ENCODE measurements around the gene AGAP3. TPM values are rescaled to one million over a fixed set of nuclear protein-coding genes. Genes with fewer than 3 reads are reported as not detected.
A peak's percentile ranks its signal among the peaks of the same experiment; 100 is the strongest.

The AGAP3 gene
- polyA plus RNA-seq, 1 of the 3 experiments (the other 2 are of a cell fraction) = 126 TPM

- no peak for TF ChIP-seq REST (IDR thresholded peaks at IDR 0.05; ENCODE audit: low read depth, low read length)
- TF ChIP-seq PBX3 (IDR thresholded peaks at IDR 0.05) = no peak
- no peak for TF ChIP-seq CTCF (IDR thresholded peaks at IDR 0.05)
- TF ChIP-seq FOXJ3 (CRISPR knock-in tag; IDR thresholded peaks at IDR 0.05) = no peak
- TF ChIP-seq TAF1 (IDR thresholded peaks at IDR 0.05; ENCODE audit: borderline replicate concordance, low read depth, low read length) = no peak
- no peak for TF ChIP-seq CHD2 (IDR thresholded peaks at IDR 0.05; ENCODE audit: low read length, partially characterized antibody)
- TF ChIP-seq NFIC (IDR thresholded peaks at IDR 0.05; ENCODE audit: borderline replicate concordance) = no peak
- TF ChIP-seq GABPA (IDR thresholded peaks at IDR 0.05; ENCODE audit: low read depth) = no peak
- TF ChIP-seq FOXM1 (IDR thresholded peaks at IDR 0.05; ENCODE audit: low read depth) = no peak
- TF ChIP-seq TCF12 (IDR thresholded peaks at IDR 0.05) = no peak
- no peak for TF ChIP-seq MXI1 (IDR thresholded peaks at IDR 0.05; ENCODE audit: low read depth, low read length)
- no peak for TF ChIP-seq RXRA (IDR thresholded peaks at IDR 0.05; ENCODE audit: borderline replicate concordance, low read depth)
- no peak for TF ChIP-seq SIN3A (IDR thresholded peaks at IDR 0.05; ENCODE audit: borderline replicate concordance, low read depth, low read length)
- TF ChIP-seq GATA2 (CRISPR knock-in tag; IDR thresholded peaks at IDR 0.05) = no peak
- TF ChIP-seq POLR2AphosphoS5 (IDR thresholded peaks at IDR 0.05; ENCODE audit: low read depth, low read length) = no peak
- Histone ChIP-seq H3F3A (replicated peaks; ENCODE audit: insufficient read depth) (peaks cover 16% of the 10 kb centered on the region), H3K9ac (peak overlapping the region; percentile 88; the same call in 1 of the 2 replicates), H4K20me1 (ENCODE audit: insufficient read depth) (peaks cover 67% of the 10 kb centered on the region), H3K27ac (ENCODE audit: low read depth in 2 of 2, low read length in 1 of 2) (peak overlapping the region; percentile 5 to 58; a peak in 2 of 4 replicates), H3K4me1 (ENCODE audit: control insufficient read depth in 1 of 2, insufficient read depth in 2 of 2, low read depth in 1 of 2, low read length in 1 of 2) (peaks cover 21 to 33% of the 10 kb centered on the region in 2 experiments), H3K9me3 (no peaks in the 10 kb centered on the region), H3K4me2 (peak overlapping the region; percentile 99), H3K9me2 (no peaks in the 10 kb centered on the region), H3K36me3 (replicated peaks in 1 of 2; ENCODE audit: control insufficient read depth in 1 of 2, insufficient read depth in 2 of 2, low read length in 1 of 2) (peaks cover 0 to 11% of the 10 kb centered on the region in 2 experiments), H3K4me3 (ENCODE audit: low read depth in 2 of 2, low read length in 1 of 2) (peak overlapping the region; percentile 90 to 100; a peak in 2 of 4 replicates), H3K27me3 (ENCODE audit: insufficient read depth) (no peaks in the 10 kb centered on the region), H2AFZ (ENCODE audit: low read depth) (no peak overlapping the region), H3K79me2 (ENCODE audit: insufficient read depth) (peaks cover 74% of the 10 kb centered on the region)
- CTCF ChIA-PET = interaction anchor here (0.7 to 21.3 kb wide), 12 partner anchors 20 to 191 kb away, joined by 3 to 474 read pairs (median 4); no protein-coding TSS in a partner anchor
- POLR2A ChIA-PET = interaction anchor here (0.6 kb wide), 1 partner anchor 74 kb away, joined by 3 read pairs; no protein-coding TSS in a partner anchor
- DNase-seq = no peak
- 75% methylated on average over 30 of the region's 30 CpGs for WGBS (ENCODE audit: low lambda C conversion rate)
Observed at GRCh38 chr7:151088856-151089699, 2.8 kb downstream of the AGAP3 start.

Measured in SK-N-SH (cell line).